ENCODE results near the gene B4GALT3.

- TF ChIP-seq CTCF (IDR thresholded peaks at IDR 0.05; ENCODE audit: poor library complexity, severe bottlenecking) (no peak), TAF1 (IDR thresholded peaks at IDR 0.05; ENCODE audit: low read depth) (no peak), EZH2 (IDR thresholded peaks at IDR 0.05; ENCODE audit: borderline replicate concordance, insufficient read depth, low read length, poor library complexity, severe bottlenecking) (no peak), POLR2AphosphoS5 (IDR thresholded peaks at IDR 0.05) (no peak), REST (IDR thresholded peaks at IDR 0.05; ENCODE audit: borderline replicate concordance) (no peak), MXI1 (conservative IDR thresholded peaks at IDR 0.05; ENCODE audit: poor library complexity, severe bottlenecking) (no peak), EP300 (conservative IDR thresholded peaks at IDR 0.05; ENCODE audit: poor library complexity, severe bottlenecking) (no peak), RAD21 (conservative IDR thresholded peaks at IDR 0.05) (no peak), SMC3 (conservative IDR thresholded peaks at IDR 0.05; ENCODE audit: poor library complexity) (no peak)
Measured at GRCh38 chr1:161220002-161220401, 42.7 kb upstream of the B4GALT3 start.
